Mesodermal cell (in vitro differentiated cells): ENCODE data around the gene KCNK15.

Experiments
- H3K27ac ChIP-seq: 2 replicates; pipeline ENCODE4 v1.7.0; 2013; ENCODE audit warnings: mild to moderate bottlenecking, low read depth, low read length, moderate library complexity; ENCODE audit not compliant: severe bottlenecking
- H3K36me3 ChIP-seq: 2 replicates; pipeline ENCODE4 v1.7.1; 2013; ENCODE audit warnings: mild to moderate bottlenecking, low read length, moderate library complexity; ENCODE audit not compliant: control insufficient read depth, insufficient read depth
- H3K4me1 ChIP-seq: one replicate; pipeline ENCODE4 v1.7.1; 2013; ENCODE audit warnings: mild to moderate bottlenecking, low read length; ENCODE audit not compliant: insufficient read depth, control insufficient read depth, poor library complexity, severe bottlenecking
- H3K4me3 ChIP-seq: 2 replicates; pipeline ENCODE4 v1.7.0; 2013; ENCODE audit warnings: low read length, control low read depth, mild to moderate bottlenecking; ENCODE audit not compliant: insufficient read depth, poor library complexity, severe bottlenecking; ENCODE audit errors: extremely low read depth
- H3K9me3 ChIP-seq: 2 replicates; pipeline ENCODE4 v1.7.1; 2013; ENCODE audit warnings: mild to moderate bottlenecking, low read length, moderate library complexity; ENCODE audit not compliant: control insufficient read depth
- WGBS, 2 experiments: methylation state at CpG; one replicate each; pipeline ENCODE4 v1.1.5; 2013; ENCODE audit warnings: missing lambda C conversion rate in 2 of 2; ENCODE audit not compliant: insufficient coverage in 2 of 2; 5-methylcytosine and 5-hydroxymethylcytosine counted together

The KCNK15 gene

GRCh38 chr20:44790638-44791393 is 45.2 kb downstream of the KCNK15 start:
- H3K4me1 ChIP-seq: no peaks in the 10 kb centered on the region
- H3K9me3 ChIP-seq: no peaks in the 10 kb centered on the region
- H3K27ac ChIP-seq: no peak overlapping the region
- no peak overlapping the region for H3K4me3 ChIP-seq
- H3K36me3 ChIP-seq: no peaks in the 10 kb centered on the region
- 92 to 95% methylated on average over 5 to 6 of the region's 11 CpGs for WGBS, 2 experiments

- Histone ChIP-seq H3K4me1 (no peaks in the 10 kb centered on the region), H3K9me3 (no peaks in the 10 kb centered on the region), H3K4me3 (no peak overlapping the region), H3K27ac (no peak overlapping the region), H3K36me3 (no peaks in the 10 kb centered on the region)
- 75 to 79% methylated on average over 5 to 7 of the region's 7 CpGs for WGBS, 2 experiments
These were observed 47.1 kb downstream of the KCNK15 start for GRCh38 chr20:44792796-44793195.

- H3K4me1 ChIP-seq: no peaks in the 10 kb centered on the region
These were observed 50.2 kb downstream of the KCNK15 start for GRCh38 chr20:44795836-44796235.

GRCh38 chr20:44796311-44796710 is 50.6 kb downstream of the KCNK15 start:
- H3K4me1 ChIP-seq: no peaks in the 10 kb centered on the region
- H3K4me3 ChIP-seq: no peak overlapping the region
- no peaks in the 10 kb centered on the region for H3K36me3 ChIP-seq
- no peak overlapping the region for H3K27ac ChIP-seq
- no peaks in the 10 kb centered on the region for H3K9me3 ChIP-seq

More at GRCh38 chr20:44795836-44796235, 50.2 kb downstream of the KCNK15 start:
- H3K27ac ChIP-seq: no peak overlapping the region
- 17 to 28% methylated on average over 1 to 2 of the region's 4 CpGs for WGBS, 2 experiments
- no peaks in the 10 kb centered on the region for H3K36me3 ChIP-seq
- no peaks in the 10 kb centered on the region for H3K9me3 ChIP-seq
- no peak overlapping the region for H3K4me3 ChIP-seq

GRCh38 chr20:44796758-44797457 is 51.2 kb downstream of the KCNK15 start:
- no peaks in the 10 kb centered on the region for H3K4me1 ChIP-seq
- no CpG with 5 or more reads among the region's 3 CpGs for WGBS, 2 experiments
- H3K9me3 ChIP-seq: no peaks in the 10 kb centered on the region
- no peaks in the 10 kb centered on the region for H3K36me3 ChIP-seq
- H3K4me3 ChIP-seq: no peak overlapping the region
- no peak overlapping the region for H3K27ac ChIP-seq

- no peaks in the 10 kb centered on the region for H3K4me1 ChIP-seq
- H3K9me3 ChIP-seq: no peaks in the 10 kb centered on the region
- no peak overlapping the region for H3K27ac ChIP-seq
- WGBS, 2 experiments: 93 to 96% methylated on average over 5 of the region's 5 CpGs
- no peaks in the 10 kb centered on the region for H3K36me3 ChIP-seq
- no peak overlapping the region for H3K4me3 ChIP-seq
These were observed 54.0 kb downstream of the KCNK15 start for GRCh38 chr20:44799691-44800090.

GRCh38 chr20:44800391-44801046 is 54.9 kb downstream of the KCNK15 start:
- WGBS, 2 experiments: 8 to 100% methylated on average over 2 of the region's 8 CpGs
- Histone ChIP-seq H3K4me1 (no peaks in the 10 kb centered on the region), H3K9me3 (no peaks in the 10 kb centered on the region), H3K27ac (no peak overlapping the region), H3K36me3 (no peaks in the 10 kb centered on the region), H3K4me3 (no peak overlapping the region)
